H9 (cell line): Measurements from ENCODE around the gene SKIC2. TPM values are rescaled to one million over a fixed set of nuclear protein-coding genes. Genes with fewer than 3 reads are reported as not detected.

Experiments
- DNase-seq: peaks from one replicate; pipeline ENCODE4 v3.0.0-alpha.2; 2017
- H2AFZ ChIP-seq: one replicate; pipeline ENCODE4 v1.6.1; 2013; ENCODE audit warnings: mild to moderate bottlenecking, low read length, control low read depth, moderate library complexity
- H2AK5ac ChIP-seq: 2 replicates; pipeline ENCODE4 v1.6.1; 2013; ENCODE audit warnings: low read length, control low read depth, mixed read lengths; ENCODE audit not compliant: insufficient read length
- H2BK120ac ChIP-seq: one replicate; pipeline ENCODE4 v1.6.1; 2013; ENCODE audit warnings: low read depth, mild to moderate bottlenecking, low read length, control low read depth, inconsistent platforms; ENCODE audit not compliant: poor library complexity, severe bottlenecking
- H2BK12ac ChIP-seq: 2 replicates; pipeline ENCODE4 v1.6.1; 2013; ENCODE audit warnings: low read length, control low read depth, mixed read lengths, low read depth; ENCODE audit not compliant: insufficient read length
- H2BK15ac ChIP-seq: 2 replicates; pipeline ENCODE4 v1.6.1; 2013; ENCODE audit warnings: low read depth, low read length, control low read depth
- H2BK20ac ChIP-seq: one replicate; pipeline ENCODE4 v1.6.1; 2013; ENCODE audit warnings: low read depth, mild to moderate bottlenecking, low read length, control low read depth, inconsistent platforms; ENCODE audit not compliant: poor library complexity, severe bottlenecking
- H2BK5ac ChIP-seq: 2 replicates; pipeline ENCODE4 v1.6.1; 2013; ENCODE audit warnings: low read length, control low read depth, mixed read lengths; ENCODE audit not compliant: insufficient read length
- H3K14ac ChIP-seq: 2 replicates; pipeline ENCODE4 v1.6.1; 2013; ENCODE audit warnings: low read length, control low read depth; ENCODE audit not compliant: insufficient read depth
- H3K18ac ChIP-seq: 2 replicates; pipeline ENCODE4 v1.6.1; 2013; ENCODE audit warnings: low read depth, mild to moderate bottlenecking, mixed read lengths, low read length, control low read depth; ENCODE audit not compliant: insufficient read length
- H3K23ac ChIP-seq: 2 replicates; pipeline ENCODE4 v1.6.1; 2013; ENCODE audit warnings: low read length, control low read depth, mixed read lengths, low read depth; ENCODE audit not compliant: insufficient read length
- H3K23me2 ChIP-seq: 2 replicates; pipeline ENCODE4 v1.6.1; 2013; ENCODE audit warnings: low read depth, mild to moderate bottlenecking, mixed read lengths, low read length, control low read depth; ENCODE audit not compliant: insufficient read length, poor library complexity, severe bottlenecking
- H3K27ac ChIP-seq: 2 replicates; pipeline ENCODE4 v1.5.1; 2013; ENCODE audit warnings: low read length, control low read depth, mixed read lengths, low read depth; ENCODE audit not compliant: insufficient read length
- H3K27me3 ChIP-seq: 2 replicates; pipeline ENCODE4 v1.6.1; 2013; ENCODE audit warnings: low read length, control low read depth, inconsistent platforms; ENCODE audit not compliant: insufficient read depth
- H3K4ac ChIP-seq: 2 replicates; pipeline ENCODE4 v1.6.1; 2013; ENCODE audit warnings: low read depth, mild to moderate bottlenecking, control low read depth, inconsistent platforms, low read length, moderate library complexity
- H3K4me1 ChIP-seq: 2 replicates; pipeline ENCODE4 v1.6.1; 2013; ENCODE audit warnings: low read length, control low read depth, inconsistent platforms; ENCODE audit not compliant: insufficient read depth
- H3K4me2 ChIP-seq: 2 replicates; pipeline ENCODE4 v1.6.1; 2013; ENCODE audit warnings: low read length, control low read depth, mixed read lengths; ENCODE audit not compliant: insufficient read length, insufficient read depth
- H3K56ac ChIP-seq: 2 replicates; pipeline ENCODE4 v1.6.1; 2013; ENCODE audit warnings: low read depth, mild to moderate bottlenecking, mixed read lengths, low read length, control low read depth; ENCODE audit not compliant: insufficient read length
- H3K79me1 ChIP-seq: 2 replicates; pipeline ENCODE4 v1.6.1; 2013; ENCODE audit warnings: low read depth, mild to moderate bottlenecking, moderate library complexity, low read length, control low read depth, inconsistent platforms; ENCODE audit not compliant: insufficient read depth, poor library complexity, severe bottlenecking
- H3K79me2 ChIP-seq: 2 replicates; pipeline ENCODE4 v1.6.1; 2013; ENCODE audit warnings: low read length, control low read depth, inconsistent platforms; ENCODE audit not compliant: insufficient read depth
- H3K9ac ChIP-seq: 2 replicates; pipeline ENCODE4 v1.6.1; 2013; ENCODE audit warnings: low read length, control low read depth, mixed read lengths; ENCODE audit not compliant: insufficient read length; ENCODE audit errors: extremely low read depth
- H3K9me3 ChIP-seq: one replicate; pipeline ENCODE4 v1.6.1; 2013; ENCODE audit warnings: low read depth, low read length, inconsistent platforms; ENCODE audit not compliant: control insufficient read depth
- H3T11ph ChIP-seq: one replicate; pipeline ENCODE4 v1.6.1; 2013; ENCODE audit warnings: mild to moderate bottlenecking, low read length, control low read depth, inconsistent platforms
- H4K20me1 ChIP-seq: one replicate; pipeline ENCODE4 v1.6.1; 2013; ENCODE audit not compliant: control insufficient read depth, insufficient read length, insufficient read depth
- H4K5ac ChIP-seq: 2 replicates; pipeline ENCODE4 v1.6.1; 2013; ENCODE audit warnings: low read depth, mild to moderate bottlenecking, mixed read lengths, low read length, control low read depth; ENCODE audit not compliant: insufficient read length
- H4K8ac ChIP-seq: replicated peaks from 2 replicates; pipeline ENCODE4 v1.6.1; 2013; ENCODE audit warnings: low read length, control low read depth, mixed read lengths, low read depth; ENCODE audit not compliant: insufficient read length
- H4K91ac ChIP-seq: 2 replicates; pipeline ENCODE4 v1.6.1; 2013; ENCODE audit warnings: low read depth, mild to moderate bottlenecking, moderate library complexity, mixed read lengths, low read length, control low read depth; ENCODE audit not compliant: insufficient read length
- H3K27ac Mint-ChIP-seq, 3 experiments: 2 replicates in 2 of 3; 3 replicates in 1 of 3; pipeline ENCODE4 v1.8.0; 2020 to 2021; ENCODE audit warnings: mixed read lengths in 3 of 3, mild to moderate bottlenecking in 1 of 3, moderate library complexity in 1 of 3
- H3K27me3 Mint-ChIP-seq: 2 replicates; pipeline ENCODE4 v1.8.0; 2021; ENCODE audit warnings: low read depth, mild to moderate bottlenecking, moderate library complexity, mixed read lengths
- H3K36me3 Mint-ChIP-seq, 3 experiments: 2 replicates in 2 of 3; 3 replicates in 1 of 3; pipeline ENCODE4 v1.8.0; 2020 to 2021; ENCODE audit warnings: low read depth in 3 of 3, mixed read lengths in 3 of 3; ENCODE audit not compliant: insufficient read depth in 1 of 3
- H3K4me1 Mint-ChIP-seq, 2 experiments: 2 replicates each; pipeline ENCODE4 v1.8.0; 2020; ENCODE audit warnings: mixed read lengths in 2 of 2
- H3K4me3 Mint-ChIP-seq, 2 experiments: 2 replicates in 1 of 2; 3 replicates in 1 of 2; pipeline ENCODE4 v1.8.0; 2020 to 2021; ENCODE audit warnings: mild to moderate bottlenecking in 2 of 2, mixed read lengths in 2 of 2, moderate library complexity in 1 of 2
- H3K9me3 Mint-ChIP-seq, 2 experiments: 2 replicates in 1 of 2; 3 replicates in 1 of 2; pipeline ENCODE4 v1.8.0; 2020; ENCODE audit warnings: mild to moderate bottlenecking in 2 of 2, mixed read lengths in 2 of 2, moderate library complexity in 1 of 2
- WGBS: extraction: QIAGEN DNeasy Blood & Tissue Kit; methylation state at CpG from one replicate; pipeline ENCODE4 v1.1.7; 2013; ENCODE audit warnings: missing lambda C conversion rate, low lambda C conversion rate, mixed read lengths; ENCODE audit not compliant: insufficient read length; ENCODE audit errors: extremely low coverage; 5-methylcytosine and 5-hydroxymethylcytosine counted together
- total RNA-seq: library from RNA; stranded (reverse); gene quantifications from 2 replicates; pipeline ENCODE4 v1.2.1, GENCODE V29; 2021
- TF ChIP-seq, protein P1 (sequence below): fragments of 200-600 bp; sonication (generic); conservative IDR thresholded peaks from 3 replicates; pipeline ENCODE4 v1.8.0; 2021; ENCODE audit warnings: antibody characterized with exemption, mild to moderate bottlenecking

The SKIC2 gene
- total RNA-seq, 1 experiment from 2014 or later: 86.2 TPM

DNA sequence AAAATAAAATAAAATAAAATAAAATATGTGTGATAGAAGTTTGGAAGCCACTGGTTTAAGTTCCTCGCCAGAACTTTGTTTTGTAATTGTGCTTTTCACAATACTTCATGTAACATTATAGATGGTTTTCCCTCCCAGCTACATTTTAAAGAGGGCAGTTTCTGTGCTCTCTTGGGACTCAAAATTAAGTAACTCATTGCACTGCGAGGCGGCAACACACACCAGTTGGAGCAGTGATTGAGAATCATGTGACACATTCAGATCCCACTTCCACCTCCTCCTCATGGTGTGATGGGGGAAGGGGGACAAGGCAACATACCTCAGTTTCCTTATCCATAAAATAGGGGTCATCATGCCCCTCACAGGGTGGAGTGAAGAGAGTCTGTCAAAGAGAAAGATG lies 24.0 kb upstream of the SKIC2 start:
- H2BK15ac ChIP-seq: no peak overlapping the region
- H2BK5ac ChIP-seq: no peak overlapping the region
- H4K8ac ChIP-seq: no peak overlapping the region
- no peak overlapping the region for H2BK20ac ChIP-seq
- H4K91ac ChIP-seq: no peak overlapping the region
- H3K27me3 Mint-ChIP-seq: peaks cover 15% of the 10 kb centered on the region
- no peak overlapping the region for H3K9ac ChIP-seq
- no peak overlapping the region for H3K4me3 Mint-ChIP-seq
- no peak overlapping the region for H3K23ac ChIP-seq
- H3K4me1 ChIP-seq: peaks cover under 1% of the 10 kb centered on the region; the same call in 1 of the 2 replicates
- H3K4me2 ChIP-seq: no peak overlapping the region
- H3K79me2 ChIP-seq: no peaks in the 10 kb centered on the region
- H3K4me1 Mint-ChIP-seq: peaks cover 0 to under 1% of the 10 kb centered on the region in 2 experiments; a peak in 2 of 4 replicates
- DNase-seq: no peak
- H3T11ph ChIP-seq: no peak overlapping the region
- H2AFZ ChIP-seq: no peak overlapping the region
- WGBS: no CpG with 5 or more reads among the region's 3 CpGs
- TF ChIP-seq, protein P1, sequence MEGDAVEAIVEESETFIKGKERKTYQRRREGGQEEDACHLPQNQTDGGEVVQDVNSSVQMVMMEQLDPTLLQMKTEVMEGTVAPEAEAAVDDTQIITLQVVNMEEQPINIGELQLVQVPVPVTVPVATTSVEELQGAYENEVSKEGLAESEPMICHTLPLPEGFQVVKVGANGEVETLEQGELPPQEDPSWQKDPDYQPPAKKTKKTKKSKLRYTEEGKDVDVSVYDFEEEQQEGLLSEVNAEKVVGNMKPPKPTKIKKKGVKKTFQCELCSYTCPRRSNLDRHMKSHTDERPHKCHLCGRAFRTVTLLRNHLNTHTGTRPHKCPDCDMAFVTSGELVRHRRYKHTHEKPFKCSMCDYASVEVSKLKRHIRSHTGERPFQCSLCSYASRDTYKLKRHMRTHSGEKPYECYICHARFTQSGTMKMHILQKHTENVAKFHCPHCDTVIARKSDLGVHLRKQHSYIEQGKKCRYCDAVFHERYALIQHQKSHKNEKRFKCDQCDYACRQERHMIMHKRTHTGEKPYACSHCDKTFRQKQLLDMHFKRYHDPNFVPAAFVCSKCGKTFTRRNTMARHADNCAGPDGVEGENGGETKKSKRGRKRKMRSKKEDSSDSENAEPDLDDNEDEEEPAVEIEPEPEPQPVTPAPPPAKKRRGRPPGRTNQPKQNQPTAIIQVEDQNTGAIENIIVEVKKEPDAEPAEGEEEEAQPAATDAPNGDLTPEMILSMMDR: no peak
- no peak overlapping the region for H3K56ac ChIP-seq
- no peak overlapping the region for H4K5ac ChIP-seq
- no peak overlapping the region for H2AK5ac ChIP-seq
- H3K79me1 ChIP-seq: no peaks in the 10 kb centered on the region
- no peaks in the 10 kb centered on the region for H3K9me3 ChIP-seq
- H3K18ac ChIP-seq: no peak overlapping the region
- no peaks in the 10 kb centered on the region for H3K27me3 ChIP-seq
- H3K4ac ChIP-seq: no peak overlapping the region
- H4K20me1 ChIP-seq: no peaks in the 10 kb centered on the region
- H3K27ac ChIP-seq: no peak overlapping the region
- H3K36me3 Mint-ChIP-seq: peaks cover 0 to 6% (median 2%) of the 10 kb centered on the region in 3 experiments; a peak in 1 of 7 replicates
- H3K14ac ChIP-seq: no peak overlapping the region
- no peaks in the 10 kb centered on the region for H3K23me2 ChIP-seq
- H3K27ac Mint-ChIP-seq: no peak overlapping the region
- no peak overlapping the region for H2BK120ac ChIP-seq
- peaks cover 15 to 16% of the 10 kb centered on the region in 2 experiments for H3K9me3 Mint-ChIP-seq
- H2BK12ac ChIP-seq: no peak overlapping the region
